Muscle layer of duodenum (tissue), 2 donors: ENCODE results near the gene WNK2.
"Not testable (repeated sequence)": the region's sequence is repeated elsewhere in the genome, so short reads cannot be mapped to it uniquely, and the experiment has no call there.

Experiments used
- H3K27ac ChIP-seq: one replicate; pipeline ENCODE4 v1.7.0; 2013; ENCODE audit warnings: mild to moderate bottlenecking, low read length
- H3K27me3 ChIP-seq: one replicate; pipeline ENCODE4 v1.7.0; 2013; ENCODE audit warnings: low read depth, mild to moderate bottlenecking, control low read depth, low read length
- H3K36me3 ChIP-seq, 2 donors: one replicate each; pipeline ENCODE4 v1.7.0; 2013; ENCODE audit warnings: low read length in 2 of 2, control low read depth in 1 of 2, mild to moderate bottlenecking in 1 of 2; ENCODE audit not compliant: insufficient read depth in 2 of 2, control insufficient read depth in 1 of 2
- H3K4me1 ChIP-seq, 2 donors: one replicate each; pipeline ENCODE4 v1.7.0; 2013; ENCODE audit warnings: low read length in 2 of 2, mild to moderate bottlenecking in 2 of 2, control low read depth in 1 of 2, moderate library complexity in 1 of 2; ENCODE audit not compliant: insufficient read depth in 2 of 2, control insufficient read depth in 1 of 2
- H3K4me3 ChIP-seq, 2 donors: one replicate each; pipeline ENCODE4 v1.7.0; 2013; ENCODE audit warnings: low read length in 2 of 2, low read depth in 1 of 2, mild to moderate bottlenecking in 1 of 2
- H3K9me3 ChIP-seq, 2 donors: one replicate each; pipeline ENCODE4 v1.7.0; 2013; ENCODE audit warnings: low read length in 2 of 2, control low read depth in 1 of 2, mild to moderate bottlenecking in 1 of 2; ENCODE audit not compliant: control insufficient read depth in 1 of 2
- donor health status: healthy.

Gene WNK2

DNA sequence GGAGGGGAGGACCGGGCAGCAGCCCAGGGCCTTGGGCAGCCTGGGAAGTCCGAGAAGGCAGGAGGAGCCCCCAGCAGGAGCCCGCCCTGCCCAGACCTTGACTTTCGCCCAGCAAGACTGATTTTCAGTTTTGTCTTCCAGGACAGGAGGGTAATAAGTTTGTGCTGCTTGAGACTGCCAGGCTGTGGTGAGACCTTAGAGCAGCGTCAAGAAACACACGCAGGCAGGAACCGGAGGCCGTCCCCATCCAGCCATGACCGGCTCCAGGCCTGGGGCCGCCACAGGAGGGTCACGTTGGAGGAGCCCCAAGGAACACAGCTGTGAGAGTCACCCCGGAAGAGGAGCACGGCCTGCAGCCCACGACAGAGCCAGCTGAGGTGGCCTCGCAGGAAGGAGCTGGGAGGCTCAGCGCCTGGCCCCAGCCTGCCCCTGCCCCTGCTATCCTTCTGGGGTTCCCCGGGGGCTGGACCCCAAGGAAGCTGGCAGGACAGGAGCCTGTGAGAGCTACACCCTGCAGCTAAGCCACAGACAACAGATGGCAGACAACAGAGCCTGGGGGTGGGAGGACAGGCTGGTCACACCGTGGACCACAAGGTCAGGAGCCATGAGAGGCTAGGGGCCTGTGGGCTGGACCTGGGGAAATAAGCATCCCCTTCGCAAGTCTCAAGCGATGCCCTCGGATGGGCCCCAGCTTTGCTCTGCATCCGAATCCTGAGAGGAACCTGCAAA is 141.5 kb downstream of the WNK2 start:
- no peak overlapping the region for H3K27ac ChIP-seq
- H3K27me3 ChIP-seq: no peaks in the 10 kb centered on the region
- no peaks in the 10 kb centered on the region for H3K36me3 ChIP-seq
- no peaks in the 10 kb centered on the region for H3K9me3 ChIP-seq
- H3K4me1 ChIP-seq: no peaks in the 10 kb centered on the region
- H3K4me3 ChIP-seq: no peak overlapping the region

DNA sequence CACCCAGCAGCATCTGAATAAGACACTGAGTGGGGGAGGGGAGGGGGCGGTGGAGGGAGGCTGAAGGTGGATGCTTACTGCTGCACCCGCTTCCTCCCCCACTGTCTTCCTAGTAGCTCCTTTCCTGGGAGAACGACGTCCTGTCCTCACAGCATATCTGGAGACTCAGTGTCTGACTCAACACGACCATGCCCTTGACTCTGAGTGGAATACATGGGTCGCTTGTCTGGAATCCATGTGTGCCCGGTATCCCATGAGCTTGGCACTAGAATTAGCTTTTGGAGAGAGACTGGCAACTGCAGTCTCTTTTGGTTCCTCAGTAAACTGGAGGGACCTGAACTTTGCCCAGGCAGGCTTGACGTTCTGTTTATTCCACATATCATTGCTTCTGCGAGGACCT is 142.1 kb downstream of the WNK2 start:
- H3K36me3 ChIP-seq: no peaks in the 10 kb centered on the region
- H3K27me3 ChIP-seq: no peaks in the 10 kb centered on the region
- no peaks in the 10 kb centered on the region for H3K9me3 ChIP-seq
- H3K4me1 ChIP-seq: no peaks in the 10 kb centered on the region
- H3K4me3 ChIP-seq: no peak overlapping the region
- no peak overlapping the region for H3K27ac ChIP-seq

- Histone ChIP-seq H3K9me3 (no peaks in the 10 kb centered on the region), H3K27ac (no peak overlapping the region), H3K4me3 (no peak overlapping the region), H3K4me1 (no peaks in the 10 kb centered on the region), H3K36me3 (no peaks in the 10 kb centered on the region), H3K27me3 (no peaks in the 10 kb centered on the region)
These were observed 142.7 kb downstream of the WNK2 start for GRCh38 chr9:93326654-93327053.

DNA sequence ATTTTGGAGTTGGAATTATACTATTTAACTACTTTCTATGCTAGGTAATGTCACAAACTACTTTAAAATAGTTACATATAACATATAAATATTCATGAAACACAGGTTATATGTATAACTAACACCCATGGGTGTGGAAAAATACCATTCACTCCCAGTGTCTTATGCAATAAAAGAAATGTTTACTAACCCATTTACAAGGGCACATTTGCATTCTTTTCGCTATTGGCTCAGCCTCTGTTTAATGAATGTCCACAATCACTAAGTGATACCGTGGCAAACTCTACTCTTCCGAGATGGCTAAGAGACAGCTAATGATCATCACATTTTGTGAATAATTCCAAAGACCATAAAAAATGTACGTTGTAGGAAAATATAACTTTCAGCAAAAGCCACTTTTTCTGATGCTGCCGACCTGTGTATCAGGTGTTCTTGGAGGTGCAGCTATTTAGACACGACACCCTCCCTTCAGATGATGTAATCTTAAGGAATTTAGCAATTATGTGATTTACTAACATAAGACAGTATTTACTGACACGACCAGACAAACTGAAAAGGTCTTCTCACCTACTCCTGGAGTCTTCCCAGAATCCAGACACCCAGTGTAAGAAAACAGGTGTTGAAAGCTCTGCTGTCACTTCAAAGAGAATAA is 145.8 kb downstream of the WNK2 start:
- no peaks in the 10 kb centered on the region for H3K27me3 ChIP-seq
- no peaks in the 10 kb centered on the region for H3K36me3 ChIP-seq
- H3K27ac ChIP-seq: no peak overlapping the region
- no peaks in the 10 kb centered on the region for H3K4me1 ChIP-seq
- no peaks in the 10 kb centered on the region for H3K9me3 ChIP-seq
- no peak overlapping the region for H3K4me3 ChIP-seq

GRCh38 chr9:93332317-93332716 is 148.4 kb downstream of the WNK2 start:
- Histone ChIP-seq H3K4me3 (no peak overlapping the region), H3K4me1 (no peaks in the 10 kb centered on the region), H3K27ac (no peak overlapping the region), H3K9me3 (no peaks in the 10 kb centered on the region), H3K36me3 (no peaks in the 10 kb centered on the region), H3K27me3 (no peaks in the 10 kb centered on the region)

DNA sequence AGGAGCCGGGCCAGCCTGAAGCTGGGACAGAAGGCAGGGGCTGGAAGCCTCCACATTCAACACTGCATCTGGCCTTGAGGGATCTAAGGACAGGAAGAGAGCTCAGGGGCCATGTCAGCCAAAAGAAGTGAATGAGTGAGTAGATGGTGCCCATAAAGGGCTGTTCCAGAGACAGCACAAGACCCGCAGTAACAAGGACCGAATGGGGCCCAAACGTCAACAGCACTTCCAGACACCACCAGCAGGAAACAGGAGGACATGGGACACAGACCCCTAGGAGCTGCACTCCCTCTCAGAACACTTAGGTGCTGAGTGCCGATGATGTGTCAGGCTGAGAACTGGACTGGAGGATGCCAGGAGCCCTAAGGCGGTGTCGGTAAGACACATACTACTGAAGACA is 152.8 kb downstream of the WNK2 start:
- no peaks in the 10 kb centered on the region for H3K36me3 ChIP-seq
- H3K4me1 ChIP-seq: no peaks in the 10 kb centered on the region
- H3K9me3 ChIP-seq: peaks cover 0 to 9% of the 10 kb centered on the region in 2 donors
- no peak overlapping the region for H3K27ac ChIP-seq
- H3K27me3 ChIP-seq: no peaks in the 10 kb centered on the region
- H3K4me3 ChIP-seq: no peak overlapping the region

- not testable (repeated sequence) for H3K36me3 ChIP-seq, H3K4me3 ChIP-seq, H3K27me3 ChIP-seq, H3K4me1 ChIP-seq, H3K27ac ChIP-seq, H3K9me3 ChIP-seq
These were observed 154.3 kb downstream of the WNK2 start for GRCh38 chr9:93338196-93338595.

DNA sequence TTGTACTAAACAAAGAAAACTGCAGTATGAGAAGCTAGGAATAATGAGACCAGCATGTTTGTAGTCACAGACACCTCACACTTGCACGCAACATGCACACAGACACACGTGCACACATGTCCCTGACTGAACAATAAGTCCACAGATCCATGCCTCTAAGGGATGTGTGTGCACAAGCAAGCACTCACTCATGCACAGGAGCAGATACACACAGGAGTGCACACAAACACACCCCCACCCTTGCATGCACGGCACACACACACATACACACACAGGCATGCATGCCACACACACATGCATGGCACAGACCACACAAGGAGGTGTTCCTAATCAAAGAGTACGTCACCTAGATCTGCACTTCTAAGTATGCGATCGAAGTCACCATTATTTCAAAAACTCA is 156.2 kb downstream of the WNK2 start:
- no peak overlapping the region for H3K27ac ChIP-seq
- H3K36me3 ChIP-seq: no peaks in the 10 kb centered on the region
- no peaks in the 10 kb centered on the region for H3K4me1 ChIP-seq
- H3K9me3 ChIP-seq: peaks cover 0 to 9% of the 10 kb centered on the region in 2 donors
- H3K27me3 ChIP-seq: no peaks in the 10 kb centered on the region
- H3K4me3 ChIP-seq: no peak overlapping the region

DNA sequence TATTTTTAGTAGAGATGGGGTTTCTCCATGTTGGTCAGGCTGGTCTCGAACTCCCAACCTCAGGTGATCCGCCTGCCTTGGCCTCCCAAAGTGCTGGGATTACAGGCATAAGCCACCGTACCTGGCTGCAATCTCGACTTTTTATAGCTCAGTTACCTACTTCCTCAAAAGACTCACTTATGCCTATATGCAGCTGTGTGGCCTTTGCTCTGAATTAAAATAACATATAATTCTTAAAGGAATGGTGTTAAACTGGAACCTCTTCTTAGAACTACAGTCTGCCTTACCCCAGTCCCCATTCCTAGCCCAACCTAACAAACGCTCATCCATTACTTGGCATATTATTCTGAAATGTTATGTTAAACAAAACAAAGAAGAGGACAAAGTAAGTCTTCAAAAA is 157.9 kb downstream of the WNK2 start:
- not testable (repeated sequence) for H3K9me3 ChIP-seq, H3K27me3 ChIP-seq, H3K27ac ChIP-seq, H3K36me3 ChIP-seq, H3K4me3 ChIP-seq, H3K4me1 ChIP-seq

GRCh38 chr9:93342428-93342827 is 158.5 kb downstream of the WNK2 start:
- H3K27me3 ChIP-seq, H3K27ac ChIP-seq, H3K9me3 ChIP-seq: not testable (repeated sequence)

DNA sequence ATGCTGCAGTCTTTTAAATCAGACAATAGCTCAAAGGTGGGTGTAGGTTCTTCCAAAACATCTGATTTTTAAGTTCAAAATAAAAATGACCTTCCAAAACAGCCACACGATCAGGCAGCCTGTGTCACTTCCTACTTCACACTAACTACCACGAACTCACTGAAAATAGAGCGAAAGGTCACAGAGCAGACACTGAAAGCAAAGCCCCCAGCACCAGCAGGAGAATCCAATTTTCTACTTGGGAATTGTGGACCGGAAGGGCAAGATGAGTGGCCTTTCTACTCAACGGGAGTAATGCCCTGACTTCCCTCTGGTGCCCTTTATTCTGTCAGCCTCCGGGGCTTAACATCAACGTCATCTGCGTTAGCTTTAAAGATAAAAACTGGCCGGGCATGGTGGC is 159.7 kb downstream of the WNK2 start:
- Histone ChIP-seq H3K36me3 (no peaks in the 10 kb centered on the region), H3K27me3 (peaks cover 7% of the 10 kb centered on the region), H3K4me1 (peaks cover 0 to 9% of the 10 kb centered on the region in 2 donors), H3K4me3 (no peak overlapping the region), H3K9me3 (peaks cover 0 to 5% of the 10 kb centered on the region in 2 donors), H3K27ac (no peak overlapping the region)

More at GRCh38 chr9:93342428-93342827, 158.5 kb downstream of the WNK2 start:
- not testable (repeated sequence) for H3K36me3 ChIP-seq, H3K4me1 ChIP-seq, H3K4me3 ChIP-seq
